ENCODE results near the gene ZBTB20.

ZBTB20 gene

DNA sequence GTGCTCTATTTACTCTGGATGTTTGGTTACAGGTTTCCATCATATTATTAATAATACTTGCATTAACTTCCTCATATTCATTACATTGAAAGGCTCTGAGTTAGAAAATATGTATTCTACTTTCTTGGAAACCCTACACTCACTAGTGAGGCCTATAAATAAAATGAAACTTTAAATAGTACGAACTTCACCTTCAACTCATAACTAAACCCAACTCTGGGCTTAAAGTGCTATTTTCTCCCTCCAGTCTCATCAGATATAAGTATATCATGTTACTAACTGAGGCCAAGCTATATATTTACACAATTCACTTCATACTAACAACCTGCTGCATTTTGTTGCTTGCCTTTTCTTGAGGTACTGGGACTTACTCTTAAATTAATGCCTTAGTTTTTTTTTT is 546.5 kb downstream of the ZBTB20 start:
- no peak overlapping the region for H3K4me3 ChIP-seq (ENCODE audit: low read depth, low read length)

- no peak overlapping the region for H3K4me3 ChIP-seq (ENCODE audit: low read depth, low read length)
These were observed 549.2 kb downstream of the ZBTB20 start for GRCh38 chr3:114597871-114598270.

- H3K4me3 ChIP-seq (ENCODE audit: low read depth, low read length), result no peak overlapping the region
These were observed 550.1 kb downstream of the ZBTB20 start for GRCh38 chr3:114597012-114597411.

- no peak overlapping the region for H3K4me3 ChIP-seq (ENCODE audit: low read depth, low read length)
These were observed 550.9 kb downstream of the ZBTB20 start for GRCh38 chr3:114596147-114596546.

DNA sequence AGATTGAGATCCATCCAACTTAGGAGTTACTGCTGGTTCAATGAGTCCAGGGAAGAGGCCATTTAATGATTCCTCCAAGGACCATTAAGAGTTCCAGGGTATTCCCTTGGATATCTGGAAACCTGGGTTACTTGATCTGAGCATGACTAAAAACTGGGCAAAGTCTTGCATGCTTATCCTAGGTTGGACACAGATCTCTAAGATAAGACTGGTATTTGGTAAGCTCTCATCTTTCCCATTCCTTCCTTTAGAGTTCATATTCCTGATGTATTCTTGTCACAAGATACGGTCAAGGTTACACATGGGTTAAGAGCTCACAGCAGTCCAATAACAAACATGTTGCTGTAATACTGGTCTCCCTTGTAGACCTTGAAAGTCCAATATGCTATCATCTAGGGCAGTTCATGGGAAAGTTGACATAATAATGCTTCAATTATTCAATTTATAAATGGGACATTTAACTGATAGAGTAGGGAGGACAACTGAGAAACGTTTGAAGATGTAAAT is 551.5 kb downstream of the ZBTB20 start:
- H3K4me3 ChIP-seq (ENCODE audit: low read depth, low read length), result no peak overlapping the region

GRCh38 chr3:114590309-114591047 is 556.6 kb downstream of the ZBTB20 start:
- H3K4me3 ChIP-seq (ENCODE audit: low read depth, low read length), result no peak overlapping the region

DNA sequence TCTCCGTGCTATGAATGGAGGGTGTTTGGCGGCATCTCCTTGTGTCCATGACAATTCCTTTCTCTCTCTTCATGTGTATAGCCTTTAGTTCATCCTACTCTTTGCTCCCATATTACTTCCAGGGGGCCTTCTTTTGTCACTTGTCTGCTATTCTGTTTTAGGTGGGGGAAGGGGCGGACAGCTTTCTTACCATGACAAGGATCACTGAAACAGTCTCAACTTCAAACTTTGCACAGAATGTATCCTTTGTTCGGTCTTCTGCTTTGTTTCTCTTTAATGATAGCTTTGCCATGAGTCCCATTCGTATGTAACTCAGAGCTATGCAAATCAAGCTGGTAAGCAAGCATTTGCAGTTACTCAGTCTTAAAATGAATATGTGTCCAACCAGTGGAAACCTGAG is 559.1 kb downstream of the ZBTB20 start:
- H3K4me3 ChIP-seq (ENCODE audit: low read depth, low read length), result no peak overlapping the region

- H3K4me3 ChIP-seq (ENCODE audit: low read depth, low read length), result no peak overlapping the region
These were observed 561.0 kb downstream of the ZBTB20 start for GRCh38 chr3:114586119-114586518.

GRCh38 chr3:114585687-114586086 is 561.4 kb downstream of the ZBTB20 start:
- no peak overlapping the region for H3K4me3 ChIP-seq (ENCODE audit: low read depth, low read length)

GRCh38 chr3:114584734-114585371 is 562.2 kb downstream of the ZBTB20 start:
- H3K4me3 ChIP-seq (ENCODE audit: low read depth, low read length), result no peak overlapping the region

DNA sequence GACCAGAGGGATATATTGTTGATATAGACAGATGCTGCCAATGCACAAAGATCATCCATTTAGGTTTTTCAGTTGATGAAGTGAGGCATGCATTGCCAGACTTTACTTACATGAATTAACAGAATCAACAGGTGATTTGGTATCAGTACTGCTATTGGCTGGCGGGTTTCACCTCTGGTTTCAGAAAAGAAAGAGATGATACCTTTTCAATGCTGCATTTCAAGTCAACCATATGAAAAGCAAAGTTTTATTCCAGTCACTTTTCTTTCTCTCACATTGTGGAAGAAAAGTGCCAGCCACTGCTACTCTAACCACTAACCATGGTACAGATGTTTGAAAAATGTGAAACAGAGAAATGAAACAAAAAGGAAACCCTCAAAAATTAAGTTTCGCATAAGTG is 564.2 kb downstream of the ZBTB20 start:
- no peak overlapping the region for H3K4me3 ChIP-seq (ENCODE audit: low read depth, low read length)

DNA sequence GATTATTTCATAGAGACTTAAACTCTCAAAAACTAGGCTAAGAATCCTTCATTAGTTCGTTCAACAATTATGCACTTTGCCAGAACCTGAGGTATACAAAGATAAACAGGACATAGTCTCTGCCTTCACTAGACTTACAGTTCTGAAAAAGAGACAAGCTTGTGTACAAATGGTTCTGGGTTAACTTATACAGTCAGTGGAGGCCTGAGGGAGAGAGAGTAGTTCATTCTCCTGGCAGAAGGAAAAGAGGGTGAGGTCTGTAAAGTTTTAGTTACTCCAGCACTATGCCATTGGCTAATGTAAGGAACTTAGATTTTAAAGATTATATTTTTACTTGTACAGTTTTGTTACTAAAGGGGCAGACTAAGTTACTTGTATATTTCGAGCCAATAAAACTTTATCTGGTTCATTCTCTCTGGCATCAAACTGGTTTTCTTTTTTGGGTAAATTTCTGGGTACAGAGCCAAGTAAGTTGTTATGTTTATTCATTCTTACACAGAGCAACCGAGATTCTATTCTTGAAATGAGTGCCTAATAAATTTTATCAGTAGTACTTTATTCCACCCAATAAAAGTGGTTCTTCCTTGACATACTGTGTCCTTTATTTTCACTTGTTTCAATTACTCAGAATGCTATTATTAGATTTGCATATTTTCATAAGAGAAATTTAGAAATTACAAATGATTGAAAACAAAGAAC is 574.6 kb downstream of the ZBTB20 start:
- H3K4me3 ChIP-seq (ENCODE audit: low read depth, low read length), result no peak overlapping the region

DNA sequence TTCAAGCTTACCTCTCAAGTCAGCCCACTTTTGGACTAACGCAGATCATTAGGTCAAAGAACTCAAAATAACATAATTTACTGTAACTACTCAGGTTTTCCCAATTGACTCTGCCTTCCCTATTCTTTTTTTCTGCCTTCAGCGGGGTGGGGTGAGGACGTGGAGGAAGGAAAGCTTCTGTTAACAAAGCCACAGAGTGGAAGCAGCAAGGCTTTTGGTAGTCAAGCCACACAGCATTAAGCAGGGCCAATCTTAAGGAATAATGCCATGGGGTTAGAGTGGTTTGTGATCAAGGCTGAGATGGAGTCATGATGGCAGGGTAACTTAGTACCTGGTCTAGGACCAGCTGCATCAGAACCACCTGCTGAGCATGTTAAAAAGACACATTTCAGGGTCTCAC is 575.7 kb downstream of the ZBTB20 start:
- H3K4me3 ChIP-seq (ENCODE audit: low read depth, low read length), result no peak overlapping the region

DNA sequence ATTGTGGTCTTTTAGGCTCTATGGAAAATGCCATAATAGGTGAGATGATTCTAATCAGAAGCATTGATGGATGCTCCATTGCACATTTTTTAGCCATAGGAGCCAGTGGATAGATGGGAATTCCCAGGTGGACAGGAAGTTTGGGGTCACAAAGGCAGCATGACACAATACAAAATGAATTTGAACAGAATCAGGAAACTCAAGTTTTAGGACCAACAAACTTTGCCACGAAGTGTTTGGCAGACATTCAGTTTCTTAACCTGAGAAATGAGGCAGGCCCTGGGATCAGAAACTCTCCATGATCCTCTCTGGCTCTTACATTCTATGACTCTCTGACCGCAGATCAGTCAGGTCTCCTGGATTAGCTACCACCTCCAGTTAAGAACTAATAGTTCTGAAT is 577.9 kb downstream of the ZBTB20 start:
- H3K4me3 ChIP-seq (ENCODE audit: low read depth, low read length), result no peak overlapping the region

DNA sequence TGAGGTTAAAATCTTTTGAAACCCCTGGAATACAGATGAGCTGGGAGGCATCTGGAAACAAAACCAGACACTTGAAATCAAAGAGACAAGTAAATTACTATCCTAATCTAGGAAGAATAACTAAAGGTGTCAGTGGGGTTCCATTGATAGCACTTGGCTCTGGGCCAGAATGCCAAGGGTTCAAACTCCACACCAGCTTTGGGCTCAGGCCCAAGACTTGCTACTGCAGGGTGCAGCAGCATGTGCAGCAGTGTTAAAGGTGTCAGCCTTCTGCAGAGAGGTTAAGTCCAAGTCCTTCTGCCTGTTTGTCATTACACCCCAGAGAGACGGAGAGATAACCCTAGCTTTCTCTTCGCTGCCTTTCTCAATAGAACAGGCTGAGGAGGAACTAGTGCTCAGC is 579.3 kb downstream of the ZBTB20 start:
- no peak overlapping the region for H3K4me3 ChIP-seq (ENCODE audit: low read depth, low read length)

GRCh38 chr3:114566767-114567166 is 580.3 kb downstream of the ZBTB20 start:
- H3K4me3 ChIP-seq (ENCODE audit: low read depth, low read length), result no peak overlapping the region

- no peak overlapping the region for H3K4me3 ChIP-seq (ENCODE audit: low read depth, low read length)
These were observed 580.8 kb downstream of the ZBTB20 start for GRCh38 chr3:114566162-114566755.

DNA sequence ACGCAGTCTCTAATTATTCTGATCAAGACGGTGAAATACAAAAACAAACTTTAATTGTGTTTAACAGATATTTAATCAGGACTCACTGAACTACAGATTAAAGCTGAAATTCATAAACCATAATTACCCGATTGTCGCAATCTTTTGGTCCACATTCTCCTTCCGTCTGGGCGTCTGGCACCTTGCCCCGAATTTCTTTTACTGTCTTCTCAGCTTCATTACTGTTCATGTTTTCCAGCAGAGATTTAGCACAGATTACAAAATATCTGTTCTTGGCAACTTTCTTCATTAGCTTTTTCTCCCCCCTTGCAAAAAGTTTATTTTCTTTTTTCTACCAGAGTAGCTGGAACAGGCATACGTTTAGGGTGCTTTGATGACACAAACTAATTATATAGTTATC is 581.9 kb downstream of the ZBTB20 start:
- no peak overlapping the region for H3K4me3 ChIP-seq (ENCODE audit: low read depth, low read length)

- H3K4me3 ChIP-seq (ENCODE audit: low read depth, low read length), result no peak overlapping the region
These were observed 583.4 kb downstream of the ZBTB20 start for GRCh38 chr3:114563720-114564119.

DNA sequence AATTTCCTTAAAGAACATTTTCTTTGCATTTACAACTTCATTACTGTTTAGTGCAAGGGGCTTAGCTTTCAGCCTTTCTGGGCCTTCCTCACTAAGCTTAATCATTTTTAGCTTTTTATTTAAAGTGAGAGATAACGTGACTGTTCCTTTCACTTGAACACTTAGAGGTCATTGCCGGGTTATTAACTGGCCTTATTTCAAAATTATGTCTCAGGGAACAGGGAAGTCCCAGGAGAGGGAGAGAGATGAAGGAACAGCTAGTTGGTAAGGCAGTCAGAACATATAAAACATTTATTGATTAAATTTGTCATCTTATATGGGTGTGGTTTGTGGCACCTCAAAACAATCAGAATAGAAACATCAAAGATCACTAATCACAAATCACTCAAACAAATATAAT is 584.5 kb downstream of the ZBTB20 start:
- H3K4me3 ChIP-seq (ENCODE audit: low read depth, low read length), result no peak overlapping the region

DNA sequence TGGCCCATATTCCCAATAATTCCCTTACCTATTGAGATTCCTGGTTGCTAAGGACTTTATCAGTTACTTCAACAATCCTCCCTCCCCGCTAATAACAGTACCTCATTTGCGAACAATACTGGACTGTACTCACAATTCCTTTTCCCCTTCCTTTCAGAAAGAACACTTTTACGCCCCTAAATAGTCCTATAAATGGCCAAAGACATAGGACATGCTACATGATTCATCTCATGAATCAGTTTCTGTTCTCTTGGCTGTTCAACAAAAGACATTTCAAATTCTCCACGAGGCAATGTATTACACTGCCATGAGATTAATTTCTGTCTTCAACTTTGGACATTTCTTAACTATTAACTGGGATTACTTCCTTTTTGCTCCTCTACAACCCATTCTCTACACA is 588.8 kb downstream of the ZBTB20 start:
- no peak overlapping the region for H3K4me3 ChIP-seq (ENCODE audit: low read depth, low read length)

DNA sequence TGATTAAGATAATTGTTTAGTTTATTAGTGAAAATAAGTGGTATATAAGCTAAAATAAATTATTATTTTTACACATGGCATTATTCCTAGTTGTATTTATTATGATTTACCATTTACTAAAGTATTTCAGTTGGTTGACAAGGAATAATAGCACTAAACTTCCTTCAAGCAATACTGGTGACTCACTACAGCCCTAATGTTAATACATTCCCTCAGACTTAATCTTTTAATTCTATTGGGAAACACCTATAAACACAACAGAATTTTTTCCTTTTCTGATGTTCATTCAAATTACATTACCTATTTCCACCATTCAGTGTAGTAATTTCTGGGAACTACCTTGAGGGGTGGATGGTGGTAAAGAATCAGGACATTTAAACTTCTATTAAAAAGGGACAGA is 589.3 kb downstream of the ZBTB20 start:
- no peak overlapping the region for H3K4me3 ChIP-seq (ENCODE audit: low read depth, low read length)
